HL-60/S4 (cell line): ENCODE results near the gene LDB2.

ENCODE experiments used
- in situ Hi-C: fragments of 300-500 bp; cut with MboI; formaldehyde crosslinking; loops from 2 replicates; pipeline ENCODE4 v1.14.3; 2022; ENCODE audit warnings: low sequenced_read_pairs

The LDB2 gene

DNA sequence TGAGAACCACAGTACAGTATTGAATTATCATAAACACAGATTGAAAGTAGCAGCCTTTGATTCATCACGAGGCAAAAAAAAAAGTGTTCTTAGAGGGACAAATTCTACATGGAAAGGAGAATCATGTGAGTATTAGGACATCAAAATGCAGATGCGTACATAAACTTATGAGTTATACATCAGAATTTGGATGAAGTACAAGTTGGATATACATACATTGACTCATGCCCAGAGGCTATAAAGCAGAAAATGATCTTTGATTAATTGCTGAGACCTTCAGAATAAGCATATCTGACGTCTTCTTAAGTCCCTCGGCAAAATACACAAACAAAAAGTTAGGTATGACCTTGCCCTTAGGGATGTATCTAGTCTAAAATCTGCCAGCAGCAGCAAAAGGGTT lies 206.4 kb downstream of the LDB2 start:
- in situ Hi-C loops, result no loop called here

DNA sequence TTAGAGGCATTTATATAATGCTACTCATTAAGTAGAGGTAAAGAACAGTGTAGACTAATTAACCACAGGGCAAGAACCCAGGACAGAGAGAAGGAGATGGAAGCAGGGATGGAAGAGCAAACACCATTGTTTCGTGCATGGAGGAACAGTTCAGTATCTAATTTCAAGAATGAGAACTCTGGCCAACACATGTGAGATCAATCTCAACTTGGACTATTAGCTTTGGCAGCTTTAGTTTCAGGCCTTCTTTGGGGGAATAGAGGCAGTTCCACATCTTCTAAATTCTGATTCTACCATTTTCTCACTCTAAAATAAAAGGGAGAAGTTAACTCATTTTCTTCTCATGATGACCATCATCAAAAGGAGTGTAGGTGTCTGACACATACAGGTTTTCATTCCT lies 207.0 kb downstream of the LDB2 start:
- in situ Hi-C loops, result no loop called here

DNA sequence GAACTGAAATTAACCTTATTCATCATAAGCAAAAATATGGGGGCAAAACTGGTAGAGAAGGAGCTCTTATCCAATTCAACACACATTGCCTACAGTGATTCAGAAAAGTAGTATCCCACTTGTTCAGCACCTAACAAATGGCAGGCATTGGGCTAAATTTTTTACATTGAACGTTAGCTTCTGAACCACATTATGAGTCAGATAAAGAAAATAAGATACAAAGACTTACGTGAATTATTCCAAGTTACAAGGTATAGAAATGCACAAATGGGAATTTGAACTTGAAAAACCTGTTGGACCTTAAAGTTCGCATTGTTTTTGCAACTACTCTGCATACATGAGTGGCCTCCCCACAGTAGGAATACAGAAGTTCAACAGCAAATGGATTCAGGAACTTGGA lies 210.6 kb downstream of the LDB2 start:
- in situ Hi-C loops, result no loop called here

DNA sequence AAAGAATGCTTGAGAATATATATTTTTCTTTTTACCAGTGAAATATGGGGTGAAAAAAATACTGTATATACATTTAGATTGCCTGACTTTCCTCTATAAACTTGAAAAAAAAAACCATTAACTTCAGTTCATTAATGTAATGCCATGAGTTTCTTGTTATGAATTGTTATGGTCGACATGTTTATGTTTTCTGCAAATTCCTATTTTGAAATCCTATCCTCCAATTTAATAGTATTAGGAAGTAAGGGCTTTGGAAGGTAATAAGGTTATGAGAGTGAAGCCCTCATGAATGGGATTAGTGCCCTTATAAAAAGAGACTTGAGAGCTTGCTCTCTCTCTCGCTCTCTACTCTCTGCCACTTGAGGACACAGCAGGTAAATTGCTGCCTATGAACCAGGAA lies 211.4 kb downstream of the LDB2 start:
- in situ Hi-C loops, result no loop called here

DNA sequence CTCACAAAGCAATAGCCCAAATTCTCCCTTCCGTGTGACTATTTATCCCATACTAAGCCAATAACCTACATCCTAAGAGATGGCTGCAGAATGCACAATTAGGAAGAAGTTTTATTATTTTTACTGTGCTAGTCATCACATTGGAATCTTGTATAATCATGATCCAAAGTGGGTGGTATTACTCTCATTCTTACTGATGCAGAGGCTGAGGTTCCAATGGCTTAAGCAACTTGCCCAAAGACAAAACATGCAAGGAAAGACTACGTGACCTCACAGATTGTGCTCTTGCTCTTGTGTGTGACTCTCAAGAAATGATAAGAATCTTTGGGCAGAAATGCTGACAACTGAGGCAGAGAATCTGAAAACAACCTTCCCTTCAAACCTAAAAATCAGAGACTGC lies 212.2 kb downstream of the LDB2 start:
- in situ Hi-C loops, result no loop called here

DNA sequence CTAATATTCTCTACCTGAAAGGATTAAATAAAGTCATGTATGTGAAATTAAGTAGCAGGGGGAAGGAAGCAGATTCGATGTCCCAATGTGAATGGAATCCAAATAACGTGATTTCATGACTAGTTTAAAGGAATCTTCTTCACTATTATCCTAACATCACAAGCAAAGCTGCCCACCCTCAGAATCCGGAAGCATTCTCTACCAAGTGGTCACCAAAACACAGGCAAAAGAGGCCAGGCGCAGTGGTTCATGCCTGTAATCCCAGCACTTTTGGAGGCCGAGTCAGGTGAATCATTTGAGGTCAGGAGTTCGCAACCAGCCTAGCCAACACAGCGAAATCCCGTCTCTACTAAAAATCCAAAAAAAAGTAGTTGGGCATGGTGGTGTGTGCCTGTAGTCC lies 212.9 kb downstream of the LDB2 start:
- in situ Hi-C loops, result no loop called here

DNA sequence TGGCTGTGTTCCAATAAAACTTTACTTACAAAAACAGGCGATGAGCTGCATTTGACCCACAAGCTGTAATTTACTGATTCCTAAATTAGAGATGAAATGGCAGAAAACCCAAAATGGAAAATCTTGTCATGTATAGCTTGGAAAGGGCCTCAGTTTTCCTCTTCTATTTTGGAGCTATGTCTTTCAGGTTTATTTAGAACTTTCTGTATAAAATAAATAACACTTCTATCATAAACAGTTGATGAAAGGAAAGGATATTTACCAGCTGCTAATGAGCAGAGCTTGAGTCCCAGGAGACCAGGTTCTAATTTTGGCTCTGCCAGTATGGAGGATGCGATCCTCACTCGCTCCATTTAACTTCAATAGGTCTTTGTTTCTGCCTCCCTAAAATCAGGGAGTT lies 213.5 kb downstream of the LDB2 start:
- in situ Hi-C loops, result no loop called here

DNA sequence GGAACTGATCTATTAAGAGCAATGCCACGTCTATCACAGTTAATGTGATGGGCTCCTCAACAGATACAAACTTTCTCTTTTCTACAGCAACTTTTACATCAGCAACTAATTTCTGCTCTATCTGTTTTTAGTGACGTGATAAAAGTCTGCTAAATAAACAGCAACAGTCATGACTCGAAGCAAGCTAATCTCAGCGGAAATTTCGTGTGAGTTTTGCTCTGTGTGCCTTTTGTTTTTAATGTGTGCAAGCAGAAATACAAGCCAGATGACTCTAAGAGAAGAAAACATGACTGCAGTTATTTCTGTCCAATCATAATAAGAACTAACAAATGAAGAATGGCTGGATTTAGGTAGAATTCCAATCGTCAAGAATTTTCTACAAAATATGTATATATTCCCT lies 214.3 kb downstream of the LDB2 start:
- in situ Hi-C loops, result no loop called here

DNA sequence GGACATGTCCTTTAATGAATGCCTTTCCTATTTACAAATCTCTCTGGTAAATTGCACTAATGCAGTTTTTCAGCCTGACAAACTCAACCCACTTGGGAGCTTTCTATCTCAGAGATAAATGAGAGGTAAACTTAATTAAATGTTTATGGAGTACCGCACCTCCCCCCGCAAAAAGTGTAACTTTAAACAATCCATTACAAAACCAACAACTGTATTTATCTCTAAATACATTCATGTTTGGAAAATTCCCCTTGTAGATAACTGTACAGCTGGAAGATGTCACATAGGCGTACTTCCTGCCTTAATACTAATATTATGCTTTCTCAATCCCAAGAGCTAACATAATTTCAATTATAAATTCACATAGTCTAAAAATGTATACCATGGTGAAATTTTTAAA lies 215.5 kb downstream of the LDB2 start:
- in situ Hi-C loops, result no loop called here

DNA sequence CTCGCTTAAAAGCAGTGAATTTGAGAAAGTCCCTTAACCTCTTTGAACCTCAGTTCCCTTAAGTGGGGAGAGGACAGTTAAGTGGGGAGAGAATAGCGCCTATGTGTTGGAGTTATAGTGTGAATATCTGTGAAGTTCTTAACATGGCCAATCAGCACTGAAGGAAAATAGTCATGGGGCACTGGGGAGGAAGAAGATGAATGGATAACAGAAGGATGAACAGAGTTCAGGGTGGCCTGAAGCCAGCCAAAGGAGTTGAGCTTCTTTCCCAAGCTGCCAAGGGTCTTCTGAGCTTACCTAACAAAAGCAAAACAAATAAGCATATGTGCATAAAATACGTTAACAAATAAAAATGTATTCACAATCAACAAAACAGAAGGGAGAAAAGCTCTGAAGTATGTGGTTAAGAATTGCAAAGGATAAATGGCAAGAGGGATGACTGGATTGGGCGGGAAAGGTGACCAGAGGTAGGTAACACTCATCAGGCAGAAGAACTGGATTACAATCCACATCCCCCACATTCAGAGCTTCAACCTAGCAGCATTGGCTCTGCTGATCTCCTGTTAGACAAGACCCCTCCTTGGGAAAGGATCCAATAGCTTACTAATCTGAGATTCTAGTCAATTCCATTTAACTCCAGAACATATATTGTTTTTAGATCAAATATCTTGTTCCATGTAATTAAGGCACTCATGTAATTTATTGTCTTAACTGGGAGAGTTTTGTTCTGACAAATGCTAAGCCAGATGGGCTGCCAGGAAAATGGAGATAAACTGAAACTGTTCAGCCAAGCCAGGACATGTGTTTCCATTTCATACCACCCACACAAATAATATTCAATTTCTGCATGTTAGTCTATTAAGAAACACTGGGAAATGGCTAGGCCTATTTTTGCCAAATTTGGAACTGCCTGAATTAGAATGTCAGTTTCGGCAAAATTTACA lies 221.2 kb downstream of the LDB2 start:
- in situ Hi-C loops, result no loop called here

DNA sequence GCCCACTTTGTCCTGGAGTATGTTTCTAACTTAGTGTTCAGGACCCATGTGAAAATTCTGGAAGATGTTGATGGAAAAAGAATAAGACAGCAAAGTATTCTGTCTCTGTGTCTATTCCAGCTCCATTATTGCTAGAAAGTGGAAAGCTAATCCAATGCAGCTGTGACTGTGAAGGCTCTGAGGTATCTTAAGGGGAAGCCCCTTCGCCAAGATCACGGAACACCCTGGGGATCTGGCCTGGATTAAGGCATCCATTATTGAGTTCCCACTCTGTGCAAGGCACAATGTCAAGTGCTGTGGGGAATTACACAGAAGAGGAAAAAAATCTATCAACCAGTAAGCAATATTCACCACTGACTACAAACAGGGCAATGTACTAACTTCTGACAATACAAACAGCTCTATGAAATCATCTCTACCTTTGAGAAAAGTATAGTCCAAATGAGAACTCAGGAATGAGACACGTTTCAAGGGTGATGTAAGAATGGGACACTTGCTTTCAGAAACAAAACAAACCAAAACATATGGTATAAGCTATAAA lies 222.1 kb downstream of the LDB2 start:
- in situ Hi-C loops, result no loop called here

DNA sequence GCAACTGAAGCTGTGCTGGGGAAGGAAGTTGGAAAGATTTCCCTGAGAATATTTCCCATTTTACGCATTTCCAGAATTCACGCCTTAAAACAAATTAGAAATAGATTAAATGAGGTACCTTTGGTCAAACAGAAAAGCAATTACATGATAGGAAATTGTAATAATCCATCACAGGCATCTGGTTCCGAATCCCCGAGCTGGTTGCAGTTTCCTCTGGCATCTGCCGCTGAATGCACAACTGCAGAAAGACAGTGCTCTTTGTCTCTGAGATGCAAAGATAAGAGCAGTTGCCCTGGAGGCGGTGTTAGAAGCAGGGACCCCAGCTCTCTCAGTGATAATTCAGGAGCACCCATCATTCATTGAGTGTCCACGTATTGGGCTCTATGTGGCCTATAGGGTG lies 224.4 kb downstream of the LDB2 start:
- in situ Hi-C loops, result no loop called here

DNA sequence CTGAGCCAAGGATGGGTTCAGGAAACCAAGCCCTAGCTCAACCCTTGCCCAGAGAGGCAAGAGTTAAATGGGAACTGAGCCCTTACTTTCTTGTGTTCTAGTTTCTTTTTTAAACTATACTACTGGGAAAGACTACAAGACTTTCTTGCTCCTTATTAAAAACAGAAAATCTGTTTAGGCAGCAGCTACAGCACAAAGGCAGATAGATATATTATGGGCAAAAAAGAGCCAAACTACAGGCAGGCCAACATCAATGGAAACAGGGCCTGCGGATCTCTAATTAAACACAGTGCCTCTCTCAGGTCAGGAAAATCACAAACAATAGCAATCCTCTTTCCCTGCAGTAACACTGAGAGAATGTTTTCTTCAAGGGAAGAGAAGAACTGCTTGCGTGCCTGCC lies 226.0 kb downstream of the LDB2 start:
- in situ Hi-C loops, result no loop called here

DNA sequence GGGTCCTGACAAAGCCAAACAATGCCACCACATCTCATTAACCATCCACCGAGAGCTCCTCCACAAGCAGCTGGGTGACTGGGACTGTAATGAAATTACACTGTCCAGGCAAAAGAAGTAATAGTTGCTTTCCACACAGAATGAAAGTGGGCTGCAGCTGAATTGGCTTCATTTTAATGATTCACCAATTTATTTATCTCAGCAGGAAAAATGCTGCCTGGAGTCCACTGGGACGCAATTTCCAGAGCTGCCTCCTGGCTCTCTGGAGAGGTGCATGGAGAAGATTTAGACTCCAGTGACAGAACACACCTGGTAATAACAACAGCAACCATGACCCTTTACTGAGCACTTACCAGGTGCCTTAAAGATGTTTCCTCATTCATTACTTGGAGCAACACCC lies 226.7 kb downstream of the LDB2 start:
- in situ Hi-C loops, result no loop called here

DNA sequence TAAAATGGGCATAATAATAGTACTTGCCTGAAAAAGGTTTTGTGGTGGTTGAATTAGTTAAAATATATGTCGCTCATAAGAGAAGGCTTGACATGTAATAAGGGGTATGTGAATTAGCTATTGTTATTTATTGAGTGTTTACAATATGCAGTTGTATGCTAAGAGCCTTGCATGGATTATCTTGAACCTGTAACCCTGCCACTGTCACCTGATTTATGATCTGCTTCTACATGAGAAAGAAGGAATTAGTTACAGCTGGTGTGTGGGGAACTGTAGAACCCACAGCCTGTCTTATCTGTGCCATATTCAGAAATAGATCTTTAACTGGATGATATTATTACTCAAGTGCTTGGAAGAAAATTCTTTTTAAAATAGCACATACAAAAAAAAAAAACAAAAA lies 227.7 kb downstream of the LDB2 start:
- in situ Hi-C loops, result no loop called here

DNA sequence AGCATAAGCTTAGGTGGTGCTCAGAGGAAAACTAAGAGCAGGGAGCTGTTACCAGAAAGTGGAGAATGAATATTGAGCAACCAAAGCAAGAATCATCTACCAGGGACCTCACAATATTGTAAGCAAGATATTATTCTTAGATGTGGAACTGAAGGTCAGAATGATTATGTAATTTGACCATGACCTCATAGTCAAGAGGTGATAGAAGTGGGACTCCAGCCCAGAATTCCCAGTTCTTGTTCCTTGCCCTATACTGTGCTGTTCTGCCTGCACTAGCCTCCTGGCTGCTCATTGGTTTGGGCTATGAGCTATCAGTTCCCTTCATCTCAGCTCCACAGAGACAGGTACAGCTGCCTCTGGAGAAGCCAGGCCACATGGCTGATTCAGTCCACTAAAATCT lies 229.4 kb downstream of the LDB2 start:
- in situ Hi-C loops, result no loop called here

DNA sequence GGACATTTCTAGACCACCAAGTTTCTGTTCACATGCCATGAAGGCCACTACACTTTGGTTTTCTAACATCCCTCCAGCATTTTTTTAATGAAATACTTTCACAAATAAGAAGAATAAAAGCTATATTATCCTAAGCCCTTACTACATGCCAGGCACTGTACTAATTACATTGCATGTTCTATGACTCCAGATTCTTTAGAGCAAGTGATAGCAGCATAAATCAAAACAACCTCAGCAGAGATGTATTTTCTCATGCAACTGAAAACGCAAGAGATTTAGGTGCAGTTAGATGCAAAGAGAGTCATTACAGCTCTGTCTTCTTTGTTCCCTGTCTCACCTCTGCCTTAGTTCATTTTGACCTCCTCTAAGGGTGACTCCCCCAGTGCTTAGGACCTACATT lies 230.0 kb downstream of the LDB2 start:
- in situ Hi-C loops, result no loop called here

DNA sequence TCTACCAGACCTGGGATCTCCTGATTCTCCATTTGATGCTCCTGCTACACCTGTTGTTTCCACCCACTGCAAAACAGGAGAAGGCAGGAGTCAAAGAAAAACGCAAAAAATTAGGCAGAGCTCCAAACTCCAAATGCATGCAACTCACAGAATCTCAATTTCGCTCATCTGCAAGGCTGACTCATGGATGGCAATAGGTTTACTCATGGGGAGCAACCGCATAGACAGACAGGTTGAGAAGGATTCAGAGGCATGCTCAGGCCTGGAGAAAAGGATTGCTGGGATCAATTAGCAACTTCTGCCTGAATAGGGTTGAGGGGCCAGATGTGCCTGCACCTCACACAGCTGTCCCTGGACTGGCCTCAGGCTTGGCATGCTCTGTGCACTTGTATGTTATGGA lies 231.0 kb downstream of the LDB2 start:
- in situ Hi-C loops, result no loop called here

DNA sequence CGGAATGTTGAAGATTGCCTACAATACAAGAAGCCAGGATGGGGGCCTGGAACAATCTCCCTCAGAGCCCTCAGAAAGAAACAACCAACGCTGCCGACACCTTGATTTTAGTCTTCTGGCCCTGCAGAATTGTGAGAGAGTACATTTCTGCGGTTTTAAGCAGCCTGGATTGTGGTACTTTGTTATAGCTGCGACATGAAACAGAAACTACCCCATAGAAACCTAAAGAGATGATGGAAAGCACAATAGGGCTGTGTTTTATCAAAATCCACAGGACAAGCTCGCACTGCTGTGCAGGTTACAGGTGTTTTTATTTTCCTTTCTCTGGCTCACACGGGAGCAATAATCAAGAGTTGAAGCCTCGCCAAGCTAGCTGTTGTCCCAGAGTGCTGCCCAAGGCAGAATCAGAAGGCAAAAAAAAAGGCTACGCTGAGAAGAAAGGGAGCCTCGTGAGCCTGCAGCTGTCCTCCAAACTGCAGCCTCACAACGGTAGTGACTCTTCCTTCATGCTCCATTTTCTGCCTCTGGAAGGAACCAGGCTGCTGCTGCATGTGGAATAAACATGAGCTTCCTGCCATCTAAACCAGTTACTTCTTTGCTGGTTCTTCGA lies 232.4 kb downstream of the LDB2 start:
- in situ Hi-C loops, result no loop called here

DNA sequence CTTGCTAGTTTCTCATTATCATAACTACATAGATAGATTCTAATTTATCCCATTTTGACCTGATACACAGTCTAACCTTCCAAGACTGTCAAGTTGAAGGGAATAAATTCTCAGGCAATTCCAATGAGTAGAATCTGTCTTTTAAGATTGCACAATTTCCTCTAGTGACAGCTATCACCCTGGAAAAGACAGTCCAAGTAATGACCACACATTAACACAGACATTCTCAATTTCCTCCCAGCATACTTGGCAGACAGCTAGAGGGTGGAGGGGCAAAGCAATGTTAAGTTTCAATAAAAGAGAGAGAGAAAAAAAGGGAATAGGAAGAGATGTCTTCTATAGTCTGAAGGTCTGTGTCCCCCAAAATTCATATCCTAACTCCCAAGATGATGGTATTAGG lies 234.7 kb downstream of the LDB2 start:
- in situ Hi-C loops, result no loop called here

DNA sequence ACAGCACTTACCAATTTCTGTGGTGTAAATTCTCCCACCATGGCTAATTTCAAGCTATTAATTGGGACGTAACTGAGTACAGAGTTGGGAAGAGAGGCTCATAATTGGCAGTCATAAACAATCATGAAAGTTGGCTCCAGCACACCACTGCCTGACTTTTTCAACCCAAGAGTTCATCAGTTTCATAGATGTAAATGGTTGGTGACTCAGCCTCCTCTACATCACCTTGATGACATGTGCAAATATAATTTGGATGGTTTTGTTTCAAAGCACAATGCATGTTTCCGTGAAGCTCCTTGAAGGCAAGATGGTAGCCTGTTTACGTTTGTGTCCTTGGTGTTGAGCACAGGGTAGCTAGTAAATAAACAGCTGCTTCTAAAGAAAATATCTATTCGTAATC lies 235.1 kb downstream of the LDB2 start:
- in situ Hi-C loops, result no loop called here

DNA sequence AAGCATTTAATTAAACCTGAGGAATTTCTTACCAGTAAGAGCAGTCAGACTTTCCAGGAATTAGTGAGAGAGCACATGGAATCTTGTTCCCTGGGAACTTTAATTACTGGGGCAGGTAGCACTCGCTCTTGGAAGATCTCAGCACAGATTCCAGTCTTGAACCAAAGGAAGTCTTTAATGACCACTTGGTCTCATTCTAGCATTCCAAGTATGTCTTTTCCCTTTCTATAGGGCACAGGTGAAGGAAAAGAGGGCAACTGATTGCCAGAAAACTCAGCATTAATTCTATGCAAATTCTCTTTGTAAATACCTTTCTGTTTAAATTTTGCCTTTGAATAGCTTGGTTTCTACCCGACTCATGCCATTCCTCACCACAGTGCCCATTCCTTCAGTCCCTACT lies 236.6 kb downstream of the LDB2 start:
- in situ Hi-C loops, result no loop called here
